H1 (cell line): ENCODE data around the gene POLR1G. TPM values are rescaled to one million over a fixed set of nuclear protein-coding genes. Genes with fewer than 3 reads are reported as not detected.

Source experiments
- CHD7 ChIP-seq: fragments of 300-600 bp; sonication (generic); IDR thresholded peaks from 2 replicates; pipeline ENCODE4 v1.7.1; 2012; ENCODE audit warnings: low read length, moderate library complexity, mild to moderate bottlenecking, inconsistent platforms; ENCODE audit not compliant: insufficient replicate concordance
- JUND ChIP-seq: IDR thresholded peaks from 2 replicates; pipeline ENCODE4 v1.6.1; 2011; ENCODE audit warnings: mild to moderate bottlenecking, improper control_type of control experiment, low read length
- POLR2AphosphoS5 ChIP-seq: IDR thresholded peaks from 2 replicates; pipeline ENCODE4 v1.6.1; 2011; ENCODE audit warnings: low read depth, low read length
- TBP ChIP-seq: IDR thresholded peaks from 2 replicates; pipeline ENCODE4 v1.6.1; 2011; ENCODE audit warnings: low read depth, low read length, improper control_type of control experiment
- polyA plus RNA-seq, 7 experiments: library from polyadenylated mRNA; depleted of rRNA in 3 of 7; stranded (reverse) in 5 of 7; unstranded in 2 of 7; fragments of >200 nt in 5 of 7; fragments of 200-250 nt in 2 of 7; gene quantifications; 1 replicate in 5 of 7; 2 replicates in 1 of 7; 4 replicates in 1 of 7; pipeline versions ENCODE4 v1.2.1 to v1.2.3, GENCODE V29; 2011 to 2013; ENCODE audit warnings: missing spikeins in 2 of 7, mixed read lengths in 2 of 7
- total RNA-seq: library from RNA; stranded (reverse); fragmentation: NEBNext Ultra II Directional; extraction: Animal tissue kit (Norgen Biotek cat#: 25700); gene quantifications from 2 replicates; pipeline ENCODE4 v1.2.1, GENCODE V29; 2021

Gene POLR1G
- total and polyA plus RNA-seq, 2 of the 8 experiments (the other 6 are each of a cell fraction or from before 2014, with no cell fraction given), result 16.8 to 34.8 TPM

- TF ChIP-seq CHD7, result no peak
- TF ChIP-seq JUND, result no peak
- TF ChIP-seq POLR2AphosphoS5, result no peak
- TF ChIP-seq TBP, result no peak
Observed at GRCh38 chr19:45419895-45420294, 13.5 kb downstream of the POLR1G start (continued).
